HCT116 (cell line): ENCODE measurements around the gene ZCCHC17. TPM values are rescaled to one million over a fixed set of nuclear protein-coding genes. Genes with fewer than 3 reads are reported as not detected.

Source experiments
- ATAC-seq: fragments of 200-7000 bp; cut with Tn5 transposase; 2 replicates; pipeline ENCODE4 v1.9.1; 2020; ENCODE audit warnings: mild to moderate bottlenecking, moderate library complexity
- BruUV-seq: library from RNA; stranded (reverse); fragments of 400-500 nt; replicated peaks from 2 replicates; lab custom pipeline; 2021; lab: Mats Ljungman, UMichigan
- CTCF ChIA-PET: fragments of 300-600 bp; sonication (Branson Sonifier 250); formaldehyde crosslinking; loops from one replicate; lab custom pipeline; 2021; ENCODE audit warnings: antibody characterized with exemption; lab: Charles Lee
- POLR2A ChIA-PET: fragments of 300-600, 350-600 bp; sonication (Branson Sonifier 250); formaldehyde crosslinking; loops from one replicate; lab custom pipeline; 2021; ENCODE audit warnings: antibody characterized with exemption; lab: Charles Lee
- RAD21 ChIA-PET, 2 experiments: fragments of 300-600 bp; sonication (Branson Sonifier 250); formaldehyde crosslinking; loops; one replicate each; lab custom pipeline; 2023; ENCODE audit warnings: low total read pairs in 2 of 2; ENCODE audit not compliant: uncharacterized antibody in 2 of 2, unreplicated experiment in 2 of 2, low non-redundant PET in 1 of 2; lab: Charles Lee
- DNase-seq: peaks from one replicate; pipeline ENCODE4 v3.0.0-alpha.2; 2010; ENCODE audit warnings: low read depth, low spot score
- H2AFZ ChIP-seq: fragments of 200-600 bp; shearing (Covaris generic), sonication (generic); 2 replicates; pipeline ENCODE4 v1.6.1; 2017; ENCODE audit warnings: low read depth, mixed run types, mixed read lengths, antibody characterized with exemption, low read length; ENCODE audit not compliant: poor library complexity, severe bottlenecking
- H3K27ac ChIP-seq: 2 replicates; pipeline ENCODE4 v1.5.1; 2012; ENCODE audit warnings: low read depth, low read length
- H3K27me3 ChIP-seq: fragments of 200-600 bp; sonication (generic); 2 replicates; pipeline ENCODE4 v1.6.1; 2016; ENCODE audit warnings: mixed run types, low read length, mixed read lengths; ENCODE audit not compliant: insufficient read depth
- H3K36me3 ChIP-seq, 2 experiments: fragments of 200-500 bp in 1 of 2; fragments of 200-600 bp in 1 of 2; sonication (Bioruptor generic) in 1 of 2; sonication (generic) in 1 of 2; 2 replicates each; pipeline versions ENCODE4 v1.5.1 to v1.6.1; 2014 to 2016; ENCODE audit warnings: low read length in 2 of 2, inconsistent platforms in 1 of 2, mixed read lengths in 1 of 2, mixed run types in 1 of 2; ENCODE audit not compliant: insufficient read depth in 2 of 2, control insufficient read depth in 1 of 2
- H3K4me1 ChIP-seq, 2 experiments: fragments of 200-600 bp in 1 of 2; sonication (generic) in 1 of 2; 2 replicates each; pipeline versions ENCODE4 v1.5.1 to v1.6.1; 2012 to 2017; ENCODE audit warnings: low read length in 2 of 2, inconsistent platforms in 1 of 2, mild to moderate bottlenecking in 1 of 2, mixed read lengths in 1 of 2, mixed run types in 1 of 2, moderate library complexity in 1 of 2; ENCODE audit not compliant: insufficient read depth in 2 of 2, control insufficient read depth in 1 of 2
- H3K4me2 ChIP-seq: fragments of 200-600 bp; sonication (generic); 2 replicates; pipeline ENCODE4 v1.6.1; 2017; ENCODE audit warnings: mixed run types, low read length, mixed read lengths
- H3K4me3 ChIP-seq, 2 experiments: fragments of 200-600 bp in 1 of 2; sonication (generic) in 1 of 2; replicated peaks in 1 of 2; 2 replicates each; pipeline ENCODE4 v1.5.1; 2011 to 2016; ENCODE audit warnings: low read length in 2 of 2, control low read depth in 1 of 2, low read depth in 1 of 2, mild to moderate bottlenecking in 1 of 2, mixed read lengths in 1 of 2, mixed run types in 1 of 2
- H3K79me2 ChIP-seq: fragments of 200-600 bp; sonication (generic); 2 replicates; pipeline ENCODE4 v1.6.1; 2017; ENCODE audit warnings: mild to moderate bottlenecking, mixed run types, low read length, moderate library complexity, mixed read lengths; ENCODE audit not compliant: insufficient read depth
- H3K9ac ChIP-seq: fragments of 200-600 bp; sonication (generic); 2 replicates; pipeline ENCODE4 v1.6.1; 2016; ENCODE audit warnings: low read length, mixed read lengths
- H3K9me2 ChIP-seq: fragments of 200-600 bp; sonication (generic), shearing (Covaris generic); 2 replicates; pipeline ENCODE4 v1.6.1; 2017; ENCODE audit warnings: mixed run types, mild to moderate bottlenecking, moderate library complexity; ENCODE audit not compliant: insufficient read depth
- H3K9me3 ChIP-seq, 2 experiments: fragments of 200-500 bp in 1 of 2; fragments of 200-600 bp in 1 of 2; sonication (Bioruptor generic) in 1 of 2; sonication (generic) in 1 of 2; 2 replicates each; pipeline ENCODE4 v1.6.1; 2014 to 2017; ENCODE audit warnings: low read length in 2 of 2, mixed read lengths in 2 of 2, inconsistent platforms in 1 of 2, low read depth in 1 of 2, mild to moderate bottlenecking in 1 of 2, mixed run types in 1 of 2, moderate library complexity in 1 of 2; ENCODE audit not compliant: control insufficient read depth in 1 of 2, insufficient read depth in 1 of 2
- H4K20me1 ChIP-seq: fragments of 200-600 bp; sonication (generic), shearing (Covaris generic); 2 replicates; pipeline ENCODE4 v1.6.1; 2017; ENCODE audit warnings: mixed run types, mild to moderate bottlenecking, moderate library complexity; ENCODE audit not compliant: insufficient read depth
- CBX3 ChIP-seq: IDR thresholded peaks from 2 replicates; pipeline ENCODE4 v1.6.1; 2012; ENCODE audit warnings: low read depth
- CEBPB ChIP-seq: IDR thresholded peaks from 2 replicates; pipeline ENCODE4 v1.6.1; 2012; ENCODE audit warnings: low read depth
- CTCF ChIP-seq, 3 experiments: fragments of 200-600 bp in 1 of 3; sonication (generic) in 1 of 3; IDR thresholded peaks in 2 of 3; conservative IDR thresholded peaks in 1 of 3; 2 replicates each; pipeline ENCODE4 v1.5.1; 2012 to 2017; ENCODE audit warnings: low read depth in 2 of 3, low read length in 2 of 3, antibody characterized with exemption in 1 of 3, borderline replicate concordance in 1 of 3, control low read depth in 1 of 3, mild to moderate bottlenecking in 1 of 3, mixed read lengths in 1 of 3, mixed run types in 1 of 3, moderate library complexity in 1 of 3; ENCODE audit not compliant: insufficient read depth in 1 of 3
- ELF1 ChIP-seq: IDR thresholded peaks from 2 replicates; pipeline ENCODE4 v1.6.1; 2012; ENCODE audit warnings: low read depth, borderline replicate concordance
- EZH2 ChIP-seq: fragments of 200-600 bp; sonication (generic); IDR thresholded peaks from 2 replicates; pipeline ENCODE4 v1.6.1; 2017; ENCODE audit warnings: antibody characterized with exemption, mixed run types
- EZH2phosphoT487 ChIP-seq: fragments of 200-600 bp; IDR thresholded peaks from 2 replicates; pipeline ENCODE4 v1.6.1; 2018; ENCODE audit warnings: antibody characterized with exemption, borderline replicate concordance
- FOSL1 ChIP-seq: IDR thresholded peaks from 2 replicates; pipeline ENCODE4 v1.6.1; 2012; ENCODE audit warnings: low read depth
- JUND ChIP-seq: IDR thresholded peaks from 2 replicates; pipeline ENCODE4 v1.6.1; 2012
- MAX ChIP-seq: IDR thresholded peaks from 2 replicates; pipeline ENCODE4 v1.6.1; 2012
- POLR2A ChIP-seq: IDR thresholded peaks from 2 replicates; pipeline ENCODE4 v1.7.0; 2011; ENCODE audit warnings: borderline replicate concordance; ENCODE audit not compliant: insufficient read depth, insufficient read length; ENCODE audit errors: extremely low read depth
- POLR2AphosphoS5 ChIP-seq: IDR thresholded peaks from 2 replicates; pipeline ENCODE4 v1.6.1; 2011; ENCODE audit warnings: mild to moderate bottlenecking, low read depth, low read length, moderate library complexity
- SIN3A ChIP-seq: IDR thresholded peaks from 2 replicates; pipeline ENCODE4 v1.6.1; 2012; ENCODE audit warnings: low read depth
- SP1 ChIP-seq: IDR thresholded peaks from 2 replicates; pipeline ENCODE4 v1.6.1; 2012; ENCODE audit warnings: low read depth
- TCF7L2 ChIP-seq: IDR thresholded peaks from 2 replicates; pipeline ENCODE4 v1.7.0; 2011; ENCODE audit warnings: borderline replicate concordance, inconsistent platforms; ENCODE audit not compliant: insufficient read depth, insufficient read length; ENCODE audit errors: extremely low read depth
- YY1 ChIP-seq: IDR thresholded peaks from 2 replicates; pipeline ENCODE4 v1.6.1; 2011; ENCODE audit warnings: low read length, low read depth, moderate library complexity, mild to moderate bottlenecking; ENCODE audit not compliant: insufficient replicate concordance; ENCODE audit errors: extremely low read depth
- ZFX ChIP-seq: fragments of 450-650 bp; IDR thresholded peaks from 2 replicates; pipeline ENCODE4 v1.6.1; 2017
- ZNF274 ChIP-seq: fragments of 200-500 bp; sonication (Bioruptor generic); IDR thresholded peaks from 2 replicates; pipeline ENCODE4 v1.6.1; 2014; ENCODE audit warnings: mild to moderate bottlenecking, low read depth, low read length, inconsistent platforms
- intact Hi-C: fragments of 100-400 bp; cut with micrococcal nuclease; formaldehyde crosslinking; loops from 2 replicates; pipeline ENCODE4 v1.10.0; 2022
- total RNA-seq: library from RNA; stranded (reverse); gene quantifications from one replicate; pipeline ENCODE4 v1.2.1, GENCODE V29; 2021; ENCODE audit not compliant: unreplicated experiment
- TF ChIP-seq, protein P1 (sequence below): IDR thresholded peaks from 2 replicates; pipeline ENCODE4 v1.6.1; 2012
- TF ChIP-seq, protein P2 (sequence below): IDR thresholded peaks from 2 replicates; pipeline ENCODE4 v1.6.1; 2012; ENCODE audit warnings: low read depth
- TF ChIP-seq, protein P3 (sequence below): IDR thresholded peaks from 2 replicates; pipeline ENCODE4 v1.6.1; 2011; ENCODE audit warnings: mild to moderate bottlenecking, low read length, moderate library complexity; ENCODE audit not compliant: insufficient replicate concordance; ENCODE audit errors: extremely low read depth

ZCCHC17 gene
- total RNA-seq, 1 experiment from 2014 or later, result 27.8 TPM

DNA sequence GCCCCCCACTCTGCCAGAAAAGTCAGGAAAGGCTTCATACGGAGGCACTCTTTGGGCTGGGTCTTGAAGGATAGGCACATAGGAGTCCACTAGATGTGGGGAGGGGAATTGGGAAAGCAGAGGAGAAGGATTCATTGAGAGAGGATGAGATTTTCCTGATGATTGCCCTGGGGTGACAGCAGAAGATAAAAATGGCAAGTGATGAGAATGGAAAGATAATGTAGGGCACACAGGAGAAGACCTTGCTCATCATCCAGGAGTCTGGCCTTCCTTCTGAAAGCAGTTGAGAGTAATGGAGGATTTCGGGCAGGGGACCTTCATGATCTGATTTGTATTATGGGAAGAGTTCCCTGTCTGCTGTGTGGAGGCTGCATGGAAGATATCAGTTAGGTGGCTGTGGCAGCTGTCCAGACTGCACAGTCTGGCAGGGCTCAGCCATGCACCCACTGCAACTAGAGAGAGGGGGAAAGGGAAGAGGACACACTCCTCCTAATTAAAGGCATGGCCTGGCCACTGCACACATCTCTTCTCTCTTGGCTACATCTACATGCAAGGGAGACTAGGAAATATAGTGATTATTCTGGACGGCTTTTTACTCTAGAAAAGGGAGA, 85.7 kb downstream of the ZCCHC17 start:
- no peaks in the 10 kb centered on the region for H3K27me3 ChIP-seq
- CTCF ChIA-PET, result interaction anchor here (0.9 to 2.6 kb wide), 2 partner anchors 12 to 199 kb away, joined by 3 to 9 read pairs; no protein-coding TSS in a partner anchor
- H3K9ac ChIP-seq, result no peak overlapping the region
- intact Hi-C loops, result no loop called here
- no peak overlapping the region for H3K27ac ChIP-seq
- H3K4me3 ChIP-seq, result no peak overlapping the region
- no peak for TF ChIP-seq CTCF (IDR thresholded peaks at IDR 0.05 in 2 of 3, conservative IDR thresholded peaks at IDR 0.05 in 1 of 3; ENCODE audit: borderline replicate concordance in 1 of 3, insufficient read depth in 1 of 3, low read depth in 2 of 3, low read length in 2 of 3)
- no peak for TF ChIP-seq ZFX
- TF ChIP-seq MAX, result no peak
- TF ChIP-seq SIN3A, result no peak
- no peak for TF ChIP-seq TCF7L2
- no peak for TF ChIP-seq POLR2AphosphoS5
- TF ChIP-seq ELF1, result no peak
- no peak for TF ChIP-seq EZH2
- TF ChIP-seq, protein P1, sequence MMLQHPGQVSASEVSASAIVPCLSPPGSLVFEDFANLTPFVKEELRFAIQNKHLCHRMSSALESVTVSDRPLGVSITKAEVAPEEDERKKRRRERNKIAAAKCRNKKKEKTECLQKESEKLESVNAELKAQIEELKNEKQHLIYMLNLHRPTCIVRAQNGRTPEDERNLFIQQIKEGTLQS, result no peak
- TF ChIP-seq, protein P2, sequence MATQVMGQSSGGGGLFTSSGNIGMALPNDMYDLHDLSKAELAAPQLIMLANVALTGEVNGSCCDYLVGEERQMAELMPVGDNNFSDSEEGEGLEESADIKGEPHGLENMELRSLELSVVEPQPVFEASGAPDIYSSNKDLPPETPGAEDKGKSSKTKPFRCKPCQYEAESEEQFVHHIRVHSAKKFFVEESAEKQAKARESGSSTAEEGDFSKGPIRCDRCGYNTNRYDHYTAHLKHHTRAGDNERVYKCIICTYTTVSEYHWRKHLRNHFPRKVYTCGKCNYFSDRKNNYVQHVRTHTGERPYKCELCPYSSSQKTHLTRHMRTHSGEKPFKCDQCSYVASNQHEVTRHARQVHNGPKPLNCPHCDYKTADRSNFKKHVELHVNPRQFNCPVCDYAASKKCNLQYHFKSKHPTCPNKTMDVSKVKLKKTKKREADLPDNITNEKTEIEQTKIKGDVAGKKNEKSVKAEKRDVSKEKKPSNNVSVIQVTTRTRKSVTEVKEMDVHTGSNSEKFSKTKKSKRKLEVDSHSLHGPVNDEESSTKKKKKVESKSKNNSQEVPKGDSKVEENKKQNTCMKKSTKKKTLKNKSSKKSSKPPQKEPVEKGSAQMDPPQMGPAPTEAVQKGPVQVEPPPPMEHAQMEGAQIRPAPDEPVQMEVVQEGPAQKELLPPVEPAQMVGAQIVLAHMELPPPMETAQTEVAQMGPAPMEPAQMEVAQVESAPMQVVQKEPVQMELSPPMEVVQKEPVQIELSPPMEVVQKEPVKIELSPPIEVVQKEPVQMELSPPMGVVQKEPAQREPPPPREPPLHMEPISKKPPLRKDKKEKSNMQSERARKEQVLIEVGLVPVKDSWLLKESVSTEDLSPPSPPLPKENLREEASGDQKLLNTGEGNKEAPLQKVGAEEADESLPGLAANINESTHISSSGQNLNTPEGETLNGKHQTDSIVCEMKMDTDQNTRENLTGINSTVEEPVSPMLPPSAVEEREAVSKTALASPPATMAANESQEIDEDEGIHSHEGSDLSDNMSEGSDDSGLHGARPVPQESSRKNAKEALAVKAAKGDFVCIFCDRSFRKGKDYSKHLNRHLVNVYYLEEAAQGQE, result no peak
- no peak for TF ChIP-seq CBX3
- no peak for TF ChIP-seq ZNF274
- TF ChIP-seq JUND, result no peak
- no peak for TF ChIP-seq FOSL1
- TF ChIP-seq, protein P3, sequence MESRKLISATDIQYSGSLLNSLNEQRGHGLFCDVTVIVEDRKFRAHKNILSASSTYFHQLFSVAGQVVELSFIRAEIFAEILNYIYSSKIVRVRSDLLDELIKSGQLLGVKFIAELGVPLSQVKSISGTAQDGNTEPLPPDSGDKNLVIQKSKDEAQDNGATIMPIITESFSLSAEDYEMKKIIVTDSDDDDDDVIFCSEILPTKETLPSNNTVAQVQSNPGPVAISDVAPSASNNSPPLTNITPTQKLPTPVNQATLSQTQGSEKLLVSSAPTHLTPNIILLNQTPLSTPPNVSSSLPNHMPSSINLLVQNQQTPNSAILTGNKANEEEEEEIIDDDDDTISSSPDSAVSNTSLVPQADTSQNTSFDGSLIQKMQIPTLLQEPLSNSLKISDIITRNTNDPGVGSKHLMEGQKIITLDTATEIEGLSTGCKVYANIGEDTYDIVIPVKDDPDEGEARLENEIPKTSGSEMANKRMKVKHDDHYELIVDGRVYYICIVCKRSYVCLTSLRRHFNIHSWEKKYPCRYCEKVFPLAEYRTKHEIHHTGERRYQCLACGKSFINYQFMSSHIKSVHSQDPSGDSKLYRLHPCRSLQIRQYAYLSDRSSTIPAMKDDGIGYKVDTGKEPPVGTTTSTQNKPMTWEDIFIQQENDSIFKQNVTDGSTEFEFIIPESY, result no peak
- TF ChIP-seq POLR2A, result no peak
- no peak for TF ChIP-seq YY1
- no peak for TF ChIP-seq CEBPB
- no peak for TF ChIP-seq EZH2phosphoT487
- TF ChIP-seq SP1, result no peak
- H3K79me2 ChIP-seq, result no peaks in the 10 kb centered on the region
- H3K36me3 ChIP-seq, result no peaks in the 10 kb centered on the region
- POLR2A ChIA-PET, result no interaction called here
- H3K4me2 ChIP-seq, result no peak overlapping the region
- no peaks in the 10 kb centered on the region for H3K9me3 ChIP-seq
- BruUV-seq, result no TSS peak
- H2AFZ ChIP-seq, result no peak overlapping the region
- RAD21 ChIA-PET, result no interaction called here
- H4K20me1 ChIP-seq, result no peaks in the 10 kb centered on the region
- ATAC-seq (no peak), DNase-seq (no peak)
- peaks cover 0 to 23% of the 10 kb centered on the region in 2 experiments; a peak in 2 of 4 replicates for H3K4me1 ChIP-seq
- no peaks in the 10 kb centered on the region for H3K9me2 ChIP-seq
